ENCODE measurements around the gene CADM1. TPM values are rescaled to one million over a fixed set of nuclear protein-coding genes. Genes with fewer than 3 reads are reported as not detected.

Gene CADM1
- total and polyA plus RNA-seq, 10 of the 15 experiments (the other 5 are each of a cell fraction or from before 2014, with no cell fraction given), result 0.03 to 0.48 (median 0.15) TPM; not detected in 3

DNA sequence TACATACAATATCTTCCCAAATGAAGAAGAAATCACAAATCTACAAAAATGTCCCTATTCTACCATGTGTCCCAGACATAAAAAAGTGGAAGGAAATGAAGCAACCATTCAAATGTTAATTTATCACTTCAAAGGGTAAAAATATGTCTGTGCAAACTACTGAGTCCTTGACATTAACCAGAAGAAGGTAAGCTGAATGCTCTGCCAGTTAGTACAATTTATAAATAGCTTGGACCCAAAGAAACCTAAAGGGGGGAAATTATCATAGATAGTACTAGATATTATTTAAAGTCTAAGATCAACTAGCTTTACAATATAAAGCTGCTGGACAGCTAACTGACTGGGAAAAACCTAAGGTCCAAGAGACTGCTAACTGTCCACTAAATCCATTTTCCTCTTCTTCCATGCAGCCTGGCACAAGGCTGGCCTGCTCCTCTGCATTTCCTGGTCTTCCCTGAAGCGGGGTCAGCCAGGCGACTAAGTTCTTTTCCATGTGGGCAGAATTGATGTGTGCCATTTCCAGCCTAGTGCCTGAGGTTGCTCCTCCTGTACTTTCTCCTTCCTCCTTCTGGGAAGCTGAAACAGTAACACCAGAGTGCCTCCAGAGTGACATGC, 190.9 kb downstream of the CADM1 start:
- in situ Hi-C loops (cut with MboI), result no loop called here
- Histone ChIP-seq H3K9ac (ENCODE audit: control insufficient read depth, insufficient read depth, low read length) (no peak overlapping the region), H3K4me3 (no peak overlapping the region), H3K4me1 (ENCODE audit: control insufficient read depth, insufficient read depth, low read length) (no peaks in the 10 kb centered on the region), H2AFZ (ENCODE audit: control insufficient read depth, low read depth, low read length) (no peak overlapping the region), H4K20me1 (ENCODE audit: control insufficient read depth, insufficient read depth) (no peaks in the 10 kb centered on the region), H3K79me2 (ENCODE audit: control insufficient read depth, insufficient read depth, low read length) (no peaks in the 10 kb centered on the region), H3K4me2 (ENCODE audit: control insufficient read depth, insufficient read depth) (no peak overlapping the region), H3K9me3 (replicated peaks; ENCODE audit: control insufficient read depth, insufficient read depth, low read length) (no peaks in the 10 kb centered on the region), H3K27ac (ENCODE audit: control insufficient read depth, insufficient read depth) (no peak overlapping the region), H3K27me3 (replicated peaks in 1 of 2; ENCODE audit: control insufficient read depth in 2 of 2, insufficient read depth in 2 of 2, low read length in 1 of 2) (peaks cover 0 to 5% of the 10 kb centered on the region in 2 experiments; a peak in 2 of 4 replicates), H3K36me3 (ENCODE audit: control insufficient read depth in 2 of 2, insufficient read depth in 2 of 2, low read length in 1 of 2) (no peaks in the 10 kb centered on the region)
- DNase-seq (ENCODE audit: low read depth, low spot score) (no peak), ATAC-seq (no peak), FAIRE-seq (no peak)
- ChIA-PET SMC1A (ENCODE audit: uncharacterized antibody, unreplicated experiment) (no interaction called here), CTCF (interaction anchor here (0.7 to 0.8 kb wide), 2 partner anchors 11 to 125 kb away, joined by 3 read pairs; no protein-coding TSS in a partner anchor), RAD21 (ENCODE audit: unreplicated experiment) (no interaction called here), POLR2A (no interaction called here)
- intact Hi-C loops (cut with micrococcal nuclease; ENCODE audit: unreplicated experiment), result no loop called here
- 24% methylated on average over 2 of the region's 2 CpGs for WGBS (ENCODE audit: insufficient coverage, insufficient replicate concordance, low lambda C conversion rate, missing lambda C conversion rate)
- no TSS peak for BruUV-seq (replicated peaks)
- TF ChIP-seq, protein P1, sequence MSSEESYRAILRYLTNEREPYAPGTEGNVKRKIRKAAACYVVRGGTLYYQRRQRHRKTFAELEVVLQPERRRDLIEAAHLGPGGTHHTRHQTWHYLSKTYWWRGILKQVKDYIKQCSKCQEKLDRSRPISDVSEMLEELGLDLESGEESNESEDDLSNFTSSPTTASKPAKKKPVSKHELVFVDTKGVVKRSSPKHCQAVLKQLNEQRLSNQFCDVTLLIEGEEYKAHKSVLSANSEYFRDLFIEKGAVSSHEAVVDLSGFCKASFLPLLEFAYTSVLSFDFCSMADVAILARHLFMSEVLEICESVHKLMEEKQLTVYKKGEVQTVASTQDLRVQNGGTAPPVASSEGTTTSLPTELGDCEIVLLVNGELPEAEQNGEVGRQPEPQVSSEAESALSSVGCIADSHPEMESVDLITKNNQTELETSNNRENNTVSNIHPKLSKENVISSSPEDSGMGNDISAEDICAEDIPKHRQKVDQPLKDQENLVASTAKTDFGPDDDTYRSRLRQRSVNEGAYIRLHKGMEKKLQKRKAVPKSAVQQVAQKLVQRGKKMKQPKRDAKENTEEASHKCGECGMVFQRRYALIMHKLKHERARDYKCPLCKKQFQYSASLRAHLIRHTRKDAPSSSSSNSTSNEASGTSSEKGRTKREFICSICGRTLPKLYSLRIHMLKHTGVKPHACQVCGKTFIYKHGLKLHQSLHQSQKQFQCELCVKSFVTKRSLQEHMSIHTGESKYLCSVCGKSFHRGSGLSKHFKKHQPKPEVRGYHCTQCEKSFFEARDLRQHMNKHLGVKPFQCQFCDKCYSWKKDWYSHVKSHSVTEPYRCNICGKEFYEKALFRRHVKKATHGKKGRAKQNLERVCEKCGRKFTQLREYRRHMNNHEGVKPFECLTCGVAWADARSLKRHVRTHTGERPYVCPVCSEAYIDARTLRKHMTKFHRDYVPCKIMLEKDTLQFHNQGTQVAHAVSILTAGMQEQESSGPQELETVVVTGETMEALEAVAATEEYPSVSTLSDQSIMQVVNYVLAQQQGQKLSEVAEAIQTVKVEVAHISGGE (CRISPR knock-in tag; IDR thresholded peaks at IDR 0.05), result no peak

DNA sequence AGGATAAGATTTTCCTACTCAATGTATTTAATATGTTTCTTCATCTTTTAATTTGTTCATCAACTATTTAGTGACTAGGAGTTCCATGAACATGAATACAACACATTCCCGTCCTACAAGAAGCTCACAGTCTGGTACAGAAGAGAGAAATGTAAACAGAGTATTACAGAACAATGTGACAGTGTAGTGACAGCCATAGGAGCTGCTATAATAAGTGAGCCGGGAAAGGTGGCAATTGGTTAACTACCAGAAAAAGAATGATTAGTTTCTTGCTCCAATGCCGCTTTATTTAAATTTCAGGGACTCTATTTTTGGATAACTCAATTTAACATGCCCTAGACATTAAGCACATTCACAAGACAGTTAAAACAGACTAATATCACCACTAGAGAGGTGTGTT, 192.3 kb downstream of the CADM1 start:
- TF ChIP-seq, protein P2, sequence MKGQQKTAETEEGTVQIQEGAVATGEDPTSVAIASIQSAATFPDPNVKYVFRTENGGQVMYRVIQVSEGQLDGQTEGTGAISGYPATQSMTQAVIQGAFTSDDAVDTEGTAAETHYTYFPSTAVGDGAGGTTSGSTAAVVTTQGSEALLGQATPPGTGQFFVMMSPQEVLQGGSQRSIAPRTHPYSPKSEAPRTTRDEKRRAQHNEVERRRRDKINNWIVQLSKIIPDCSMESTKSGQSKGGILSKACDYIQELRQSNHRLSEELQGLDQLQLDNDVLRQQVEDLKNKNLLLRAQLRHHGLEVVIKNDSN (IDR thresholded peaks at IDR 0.05; ENCODE audit: borderline replicate concordance, extremely low read length, insufficient read depth, low read depth, low read length), result no peak
- no peak for TF ChIP-seq JUNB (IDR thresholded peaks at IDR 0.05)
- TF ChIP-seq, protein P3, sequence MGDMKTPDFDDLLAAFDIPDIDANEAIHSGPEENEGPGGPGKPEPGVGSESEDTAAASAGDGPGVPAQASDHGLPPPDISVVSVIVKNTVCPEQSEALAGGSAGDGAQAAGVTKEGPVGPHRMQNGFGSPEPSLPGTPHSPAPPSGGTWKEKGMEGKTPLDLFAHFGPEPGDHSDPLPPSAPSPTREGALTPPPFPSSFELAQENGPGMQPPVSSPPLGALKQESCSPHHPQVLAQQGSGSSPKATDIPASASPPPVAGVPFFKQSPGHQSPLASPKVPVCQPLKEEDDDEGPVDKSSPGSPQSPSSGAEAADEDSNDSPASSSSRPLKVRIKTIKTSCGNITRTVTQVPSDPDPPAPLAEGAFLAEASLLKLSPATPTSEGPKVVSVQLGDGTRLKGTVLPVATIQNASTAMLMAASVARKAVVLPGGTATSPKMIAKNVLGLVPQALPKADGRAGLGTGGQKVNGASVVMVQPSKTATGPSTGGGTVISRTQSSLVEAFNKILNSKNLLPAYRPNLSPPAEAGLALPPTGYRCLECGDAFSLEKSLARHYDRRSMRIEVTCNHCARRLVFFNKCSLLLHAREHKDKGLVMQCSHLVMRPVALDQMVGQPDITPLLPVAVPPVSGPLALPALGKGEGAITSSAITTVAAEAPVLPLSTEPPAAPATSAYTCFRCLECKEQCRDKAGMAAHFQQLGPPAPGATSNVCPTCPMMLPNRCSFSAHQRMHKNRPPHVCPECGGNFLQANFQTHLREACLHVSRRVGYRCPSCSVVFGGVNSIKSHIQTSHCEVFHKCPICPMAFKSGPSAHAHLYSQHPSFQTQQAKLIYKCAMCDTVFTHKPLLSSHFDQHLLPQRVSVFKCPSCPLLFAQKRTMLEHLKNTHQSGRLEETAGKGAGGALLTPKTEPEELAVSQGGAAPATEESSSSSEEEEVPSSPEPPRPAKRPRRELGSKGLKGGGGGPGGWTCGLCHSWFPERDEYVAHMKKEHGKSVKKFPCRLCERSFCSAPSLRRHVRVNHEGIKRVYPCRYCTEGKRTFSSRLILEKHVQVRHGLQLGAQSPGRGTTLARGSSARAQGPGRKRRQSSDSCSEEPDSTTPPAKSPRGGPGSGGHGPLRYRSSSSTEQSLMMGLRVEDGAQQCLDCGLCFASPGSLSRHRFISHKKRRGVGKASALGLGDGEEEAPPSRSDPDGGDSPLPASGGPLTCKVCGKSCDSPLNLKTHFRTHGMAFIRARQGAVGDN (IDR thresholded peaks at IDR 0.05), result no peak
- Histone ChIP-seq H3K27me3 (replicated peaks in 1 of 2; ENCODE audit: control insufficient read depth in 2 of 2, insufficient read depth in 2 of 2, low read length in 1 of 2) (peaks cover 0 to 4% of the 10 kb centered on the region in 2 experiments; a peak in 2 of 4 replicates), H3K27ac (ENCODE audit: control insufficient read depth, insufficient read depth) (no peak overlapping the region), H3K4me3 (no peak overlapping the region), H2AFZ (ENCODE audit: control insufficient read depth, low read depth, low read length) (no peak overlapping the region), H3K9ac (ENCODE audit: control insufficient read depth, insufficient read depth, low read length) (no peak overlapping the region), H3K36me3 (ENCODE audit: control insufficient read depth in 2 of 2, insufficient read depth in 2 of 2, low read length in 1 of 2) (no peaks in the 10 kb centered on the region), H3K4me1 (ENCODE audit: control insufficient read depth, insufficient read depth, low read length) (no peaks in the 10 kb centered on the region), H3K9me3 (replicated peaks; ENCODE audit: control insufficient read depth, insufficient read depth, low read length) (no peaks in the 10 kb centered on the region), H3K79me2 (ENCODE audit: control insufficient read depth, insufficient read depth, low read length) (no peaks in the 10 kb centered on the region), H3K4me2 (ENCODE audit: control insufficient read depth, insufficient read depth) (no peak overlapping the region), H4K20me1 (ENCODE audit: control insufficient read depth, insufficient read depth) (no peaks in the 10 kb centered on the region)
- SMC1A ChIA-PET (ENCODE audit: uncharacterized antibody, unreplicated experiment), result interaction anchor here (1.1 kb wide), 1 partner anchor 14 kb away, joined by 3 read pairs; no protein-coding TSS in a partner anchor
- FAIRE-seq, result no peak
- no TSS peak for BruUV-seq (replicated peaks)
- CTCF ChIA-PET, result interaction anchor here (1.5 kb wide), 1 partner anchor 13 kb away, joined by 4 read pairs; no protein-coding TSS in a partner anchor
- POLR2A ChIA-PET, result no interaction called here
- RAD21 ChIA-PET (ENCODE audit: unreplicated experiment), result no interaction called here
- DNase-seq (ENCODE audit: low read depth, low spot score), result no peak
- in situ Hi-C loops (cut with MboI), result no loop called here
- WGBS (ENCODE audit: insufficient coverage, insufficient replicate concordance, low lambda C conversion rate, missing lambda C conversion rate), result 13% methylated on average over 3 of the region's 3 CpGs
- no peak for ATAC-seq
- intact Hi-C loops (cut with micrococcal nuclease; ENCODE audit: unreplicated experiment), result no loop called here
